GM06990 (cell line): ENCODE data around the gene ALX4.

Experiments
- DNase-seq: peaks from one replicate; pipeline ENCODE4 v3.0.0-alpha.2; 2011; ENCODE audit not compliant: insufficient read length; ENCODE audit errors: extremely low read depth
- H3K27me3 ChIP-seq: replicated peaks from 2 replicates; pipeline ENCODE4 v1.6.0; 2011; ENCODE audit warnings: low read length; ENCODE audit not compliant: control insufficient read depth, insufficient read depth
- H3K36me3 ChIP-seq: 2 replicates; pipeline ENCODE4 v1.5.1; 2011; ENCODE audit warnings: low read length; ENCODE audit not compliant: control insufficient read depth, insufficient read depth
- H3K4me3 ChIP-seq: replicated peaks from 2 replicates; pipeline ENCODE4 v1.5.1; 2011; ENCODE audit warnings: low read depth, mild to moderate bottlenecking, control low read depth, low read length
- CTCF ChIP-seq: IDR thresholded peaks from 2 replicates; pipeline ENCODE4 v1.5.1; 2011; ENCODE audit warnings: low read length, control low read depth, mild to moderate bottlenecking, inconsistent platforms; ENCODE audit not compliant: insufficient read depth, poor library complexity, severe bottlenecking

Gene ALX4

GRCh38 chr11:44298862-44299261 is 11.1 kb downstream of the ALX4 start:
- no peak for DNase-seq
- TF ChIP-seq CTCF = no peak
- Histone ChIP-seq H3K27me3 (peaks cover 1% of the 10 kb centered on the region), H3K36me3 (no peaks in the 10 kb centered on the region), H3K4me3 (no peak overlapping the region)

- no peak overlapping the region for H3K4me3 ChIP-seq
- TF ChIP-seq CTCF = no peak
- no peaks in the 10 kb centered on the region for H3K36me3 ChIP-seq
- DNase-seq = no peak
- H3K27me3 ChIP-seq = no peaks in the 10 kb centered on the region; the same call in none of the 2 replicates
Measured at GRCh38 chr11:44290208-44290607, 19.7 kb downstream of the ALX4 start.

- Histone ChIP-seq H3K27me3 (no peaks in the 10 kb centered on the region; the same call in none of the 2 replicates), H3K4me3 (no peak overlapping the region), H3K36me3 (no peaks in the 10 kb centered on the region)
- no peak for TF ChIP-seq CTCF
- no peak for DNase-seq
Measured at GRCh38 chr11:44288133-44288526, 21.8 kb downstream of the ALX4 start.

- Histone ChIP-seq H3K36me3 (no peaks in the 10 kb centered on the region), H3K27me3 (no peaks in the 10 kb centered on the region; the same call in none of the 2 replicates), H3K4me3 (no peak overlapping the region)
- TF ChIP-seq CTCF = no peak
- no peak for DNase-seq
Measured at GRCh38 chr11:44286911-44287310, 23.0 kb downstream of the ALX4 start.

- TF ChIP-seq CTCF = peak; percentile 95
- no peak for DNase-seq
- no peaks in the 10 kb centered on the region; the same call in none of the 2 replicates for H3K27me3 ChIP-seq
- H3K4me3 ChIP-seq = no peak overlapping the region
- no peaks in the 10 kb centered on the region for H3K36me3 ChIP-seq
Measured at GRCh38 chr11:44286268-44286880, 23.6 kb downstream of the ALX4 start.

GRCh38 chr11:44285756-44286155 is 24.2 kb downstream of the ALX4 start:
- Histone ChIP-seq H3K4me3 (no peak overlapping the region), H3K27me3 (no peaks in the 10 kb centered on the region; the same call in none of the 2 replicates), H3K36me3 (no peaks in the 10 kb centered on the region)
- TF ChIP-seq CTCF = no peak
- DNase-seq = no peak
